ENCODE measurements around the gene EHMT2. TPM values are rescaled to one million over a fixed set of nuclear protein-coding genes. Genes with fewer than 3 reads are reported as not detected.
A peak's percentile ranks its signal among the peaks of the same experiment; 100 is the strongest.

Gene EHMT2
- total and polyA plus RNA-seq, 2 of the 13 experiments (the other 11 are each of a cell fraction or from before 2014, with no cell fraction given) = 55.2 to 69.2 TPM

GRCh38 chr6:31834367-31835250 is 62.9 kb downstream of the EHMT2 start (continued):
- TF ChIP-seq, protein P1, sequence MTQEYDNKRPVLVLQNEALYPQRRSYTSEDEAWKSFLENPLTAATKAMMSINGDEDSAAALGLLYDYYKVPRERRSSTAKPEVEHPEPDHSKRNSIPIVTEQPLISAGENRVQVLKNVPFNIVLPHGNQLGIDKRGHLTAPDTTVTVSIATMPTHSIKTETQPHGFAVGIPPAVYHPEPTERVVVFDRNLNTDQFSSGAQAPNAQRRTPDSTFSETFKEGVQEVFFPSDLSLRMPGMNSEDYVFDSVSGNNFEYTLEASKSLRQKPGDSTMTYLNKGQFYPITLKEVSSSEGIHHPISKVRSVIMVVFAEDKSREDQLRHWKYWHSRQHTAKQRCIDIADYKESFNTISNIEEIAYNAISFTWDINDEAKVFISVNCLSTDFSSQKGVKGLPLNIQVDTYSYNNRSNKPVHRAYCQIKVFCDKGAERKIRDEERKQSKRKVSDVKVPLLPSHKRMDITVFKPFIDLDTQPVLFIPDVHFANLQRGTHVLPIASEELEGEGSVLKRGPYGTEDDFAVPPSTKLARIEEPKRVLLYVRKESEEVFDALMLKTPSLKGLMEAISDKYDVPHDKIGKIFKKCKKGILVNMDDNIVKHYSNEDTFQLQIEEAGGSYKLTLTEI (CRISPR knock-in tag; conservative IDR thresholded peaks at IDR 0.05) = no peak
- TF ChIP-seq ZKSCAN1 (IDR thresholded peaks at IDR 0.05; ENCODE audit: low read length) (0 out of 2 replicates have a peak, but pooled peaks have one; percentile 8), ATF1 (CRISPR knock-in tag; IDR thresholded peaks at IDR 0.05) (no peak), TCF12 (IDR thresholded peaks at IDR 0.05) (no peak), TCF12 (CRISPR knock-in tag; IDR thresholded peaks at IDR 0.05) (0 out of 2 replicates have a peak, but pooled peaks have one; percentile 6), DR1 (CRISPR knock-in tag; IDR thresholded peaks at IDR 0.05) (peak; percentile 100), ZNF136 (CRISPR knock-in tag; IDR thresholded peaks at IDR 0.05; ENCODE audit: low read depth) (peak; percentile 96), ZNF562 (CRISPR knock-in tag; IDR thresholded peaks at IDR 0.05; ENCODE audit: borderline replicate concordance) (no peak), ZNF225 (CRISPR knock-in tag; IDR thresholded peaks at IDR 0.05) (0 out of 2 replicates have a peak, but pooled peaks have one; percentile 62), ZNF83 (CRISPR knock-in tag; IDR thresholded peaks at IDR 0.05; ENCODE audit: borderline replicate concordance) (no peak), ZNF792 (CRISPR knock-in tag; IDR thresholded peaks at IDR 0.05) (peak; percentile 90), ATM (IDR thresholded peaks at IDR 0.05; ENCODE audit: borderline replicate concordance) (no peak), WIZ (CRISPR knock-in tag; IDR thresholded peaks at IDR 0.05) (0 out of 2 replicates have a peak, but pooled peaks have one; percentile 74), YY1 (IDR thresholded peaks at IDR 0.05; ENCODE audit: insufficient read depth, insufficient replicate concordance, low read depth, low read length) (peak; percentile 98), ZNF180 (CRISPR knock-in tag; IDR thresholded peaks at IDR 0.05; ENCODE audit: borderline replicate concordance, low read depth) (0 out of 2 replicates have a peak, but pooled peaks have one; percentile 39), ZNF501 (CRISPR knock-in tag; IDR thresholded peaks at IDR 0.05) (peak; percentile 82), TAF1 (CRISPR knock-in tag; IDR thresholded peaks at IDR 0.05) (peak; percentile 97), CBFB (CRISPR knock-in tag; IDR thresholded peaks at IDR 0.05) (peak; percentile 70; the same call in 1 of the 2 replicates), ZNF713 (CRISPR knock-in tag; IDR thresholded peaks at IDR 0.05) (peak; percentile 68; the same call in 1 of the 2 replicates), FOXA3 (CRISPR knock-in tag; IDR thresholded peaks at IDR 0.05) (peak; percentile 37; the same call in 1 of the 2 replicates), MYNN (CRISPR knock-in tag; IDR thresholded peaks at IDR 0.05; ENCODE audit: low read depth) (no peak; the same call in 1 of the 2 replicates), ZFP62 (CRISPR knock-in tag; IDR thresholded peaks at IDR 0.05) (no peak; the same call in 1 of the 2 replicates), ZNF367 (CRISPR knock-in tag; IDR thresholded peaks at IDR 0.05; ENCODE audit: borderline replicate concordance) (0 out of 2 replicates have a peak, but pooled peaks have one; percentile 53)
- TF ChIP-seq, protein P2, sequence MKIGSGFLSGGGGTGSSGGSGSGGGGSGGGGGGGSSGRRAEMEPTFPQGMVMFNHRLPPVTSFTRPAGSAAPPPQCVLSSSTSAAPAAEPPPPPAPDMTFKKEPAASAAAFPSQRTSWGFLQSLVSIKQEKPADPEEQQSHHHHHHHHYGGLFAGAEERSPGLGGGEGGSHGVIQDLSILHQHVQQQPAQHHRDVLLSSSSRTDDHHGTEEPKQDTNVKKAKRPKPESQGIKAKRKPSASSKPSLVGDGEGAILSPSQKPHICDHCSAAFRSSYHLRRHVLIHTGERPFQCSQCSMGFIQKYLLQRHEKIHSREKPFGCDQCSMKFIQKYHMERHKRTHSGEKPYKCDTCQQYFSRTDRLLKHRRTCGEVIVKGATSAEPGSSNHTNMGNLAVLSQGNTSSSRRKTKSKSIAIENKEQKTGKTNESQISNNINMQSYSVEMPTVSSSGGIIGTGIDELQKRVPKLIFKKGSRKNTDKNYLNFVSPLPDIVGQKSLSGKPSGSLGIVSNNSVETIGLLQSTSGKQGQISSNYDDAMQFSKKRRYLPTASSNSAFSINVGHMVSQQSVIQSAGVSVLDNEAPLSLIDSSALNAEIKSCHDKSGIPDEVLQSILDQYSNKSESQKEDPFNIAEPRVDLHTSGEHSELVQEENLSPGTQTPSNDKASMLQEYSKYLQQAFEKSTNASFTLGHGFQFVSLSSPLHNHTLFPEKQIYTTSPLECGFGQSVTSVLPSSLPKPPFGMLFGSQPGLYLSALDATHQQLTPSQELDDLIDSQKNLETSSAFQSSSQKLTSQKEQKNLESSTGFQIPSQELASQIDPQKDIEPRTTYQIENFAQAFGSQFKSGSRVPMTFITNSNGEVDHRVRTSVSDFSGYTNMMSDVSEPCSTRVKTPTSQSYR (CRISPR knock-in tag; IDR thresholded peaks at IDR 0.05; ENCODE audit: borderline replicate concordance) = peak; percentile 61; the same call in 1 of the 2 replicates
- TF ChIP-seq, protein P3, sequence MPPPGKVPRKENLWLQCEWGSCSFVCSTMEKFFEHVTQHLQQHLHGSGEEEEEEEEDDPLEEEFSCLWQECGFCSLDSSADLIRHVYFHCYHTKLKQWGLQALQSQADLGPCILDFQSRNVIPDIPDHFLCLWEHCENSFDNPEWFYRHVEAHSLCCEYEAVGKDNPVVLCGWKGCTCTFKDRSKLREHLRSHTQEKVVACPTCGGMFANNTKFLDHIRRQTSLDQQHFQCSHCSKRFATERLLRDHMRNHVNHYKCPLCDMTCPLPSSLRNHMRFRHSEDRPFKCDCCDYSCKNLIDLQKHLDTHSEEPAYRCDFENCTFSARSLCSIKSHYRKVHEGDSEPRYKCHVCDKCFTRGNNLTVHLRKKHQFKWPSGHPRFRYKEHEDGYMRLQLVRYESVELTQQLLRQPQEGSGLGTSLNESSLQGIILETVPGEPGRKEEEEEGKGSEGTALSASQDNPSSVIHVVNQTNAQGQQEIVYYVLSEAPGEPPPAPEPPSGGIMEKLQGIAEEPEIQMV (CRISPR knock-in tag; IDR thresholded peaks at IDR 0.05; ENCODE audit: low read depth) = peak; percentile 24; the same call in 1 of the 2 replicates

Data from HepG2 (cell line).